HG03469 (cell line): ENCODE measurements around the gene PIGL.
"Not testable (repeated sequence)": the region's sequence is repeated elsewhere in the genome, so short reads cannot be mapped to it uniquely, and the experiment has no call there.

Source experiments
- ATAC-seq: cut with Tn5 transposase; IDR thresholded peaks from one replicate; pipeline ENCODE4 v1.9.1; 2021; ENCODE audit warnings: mild to moderate bottlenecking, moderate library complexity, moderate number of reproducible peaks; ENCODE audit not compliant: unreplicated experiment

Gene PIGL

GRCh38 chr17:16217002-16217635 lies at the start of gene PIGL:
Gene PIGL (plus strand): TSS chr17:16217210. CDS start chr17:16217227, 17 bp downstream.
- peak; percentile 36 for ATAC-seq

DNA sequence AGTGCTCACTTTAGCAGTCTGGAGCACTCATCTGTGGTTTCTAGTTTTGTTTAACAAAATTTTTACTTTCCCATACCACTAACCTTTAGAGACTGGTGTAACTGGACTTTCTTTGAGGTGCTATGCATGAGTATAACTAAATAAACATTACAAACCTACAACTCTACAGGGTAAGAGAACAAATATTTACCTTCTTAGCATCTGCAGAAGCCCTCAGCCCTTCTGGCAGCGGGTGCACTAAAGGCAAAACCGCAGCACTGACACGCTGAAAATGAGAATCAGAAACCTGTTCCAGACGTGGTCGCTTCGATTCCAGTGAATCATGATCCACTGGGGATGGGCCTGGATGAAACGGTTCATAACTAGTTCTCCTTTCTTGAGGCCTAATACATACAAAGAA lies 45.4 kb upstream of the PIGL start:
- ATAC-seq, result no peak

DNA sequence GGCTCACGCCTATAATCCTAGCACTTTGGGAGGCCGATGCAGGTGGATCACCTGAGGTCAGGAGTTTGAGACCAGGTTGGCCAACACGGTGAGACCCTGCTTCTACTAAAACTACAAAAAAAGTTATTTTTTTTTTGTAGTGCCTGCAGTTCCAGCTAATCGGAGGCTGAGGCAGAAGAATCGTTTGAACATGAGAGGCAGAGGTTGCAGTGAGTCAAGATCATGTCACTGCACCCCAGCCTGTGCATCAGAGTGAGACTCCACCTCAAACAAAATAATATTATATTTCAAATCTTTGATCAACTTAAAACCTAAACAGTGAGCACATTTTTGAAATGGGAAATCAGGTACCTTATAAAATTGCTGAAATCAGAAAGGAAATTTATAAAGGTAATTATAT lies 38.2 kb upstream of the PIGL start:
- no peak for ATAC-seq

DNA sequence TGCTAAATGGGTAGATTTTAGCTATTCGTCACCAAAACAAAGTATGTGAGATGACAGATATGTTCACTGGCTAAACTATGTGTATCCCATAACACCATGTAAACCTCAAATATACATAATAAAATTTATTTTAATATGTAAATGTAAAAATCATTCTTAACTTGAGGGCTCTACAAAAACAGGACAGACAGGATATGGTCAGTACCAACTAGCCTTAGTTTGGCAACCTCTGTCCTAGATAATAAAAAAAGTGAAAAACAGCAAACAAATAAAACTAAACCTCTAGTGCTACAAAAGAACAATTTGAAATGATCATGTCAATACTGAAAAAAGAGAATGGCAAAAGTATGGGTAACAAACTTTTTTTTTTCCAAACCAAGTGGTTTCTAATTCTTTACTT lies 35.4 kb upstream of the PIGL start:
- ATAC-seq, result no peak

- no peak for ATAC-seq
Measured at GRCh38 chr17:16187642-16188041, 29.4 kb upstream of the PIGL start.

DNA sequence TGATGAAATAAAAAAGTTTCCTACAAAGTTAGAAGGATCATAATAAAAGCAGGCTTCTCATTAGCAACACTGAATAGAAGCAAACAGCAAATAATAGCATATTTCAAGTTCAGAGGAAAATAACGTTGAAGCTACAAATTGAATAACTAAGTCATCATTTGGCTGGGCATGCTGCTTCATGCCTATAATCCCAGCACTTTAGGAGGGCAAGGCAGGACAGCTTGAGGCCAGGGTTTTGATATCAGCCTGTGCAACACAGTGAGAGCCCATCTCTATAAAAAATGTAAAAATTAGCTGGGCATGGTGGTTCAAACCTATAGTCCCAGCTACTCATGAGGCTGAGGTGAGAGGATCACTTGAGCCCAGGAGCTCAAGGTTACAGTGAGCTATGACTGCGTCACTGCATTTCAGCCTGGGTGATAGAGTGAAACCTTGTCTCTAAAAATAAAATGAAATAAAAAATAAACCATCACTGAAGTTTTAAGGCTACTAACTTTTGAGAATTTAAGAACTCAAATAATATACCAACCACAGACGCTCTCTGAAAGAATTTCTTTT lies 27.1 kb upstream of the PIGL start:
- no peak for ATAC-seq

DNA sequence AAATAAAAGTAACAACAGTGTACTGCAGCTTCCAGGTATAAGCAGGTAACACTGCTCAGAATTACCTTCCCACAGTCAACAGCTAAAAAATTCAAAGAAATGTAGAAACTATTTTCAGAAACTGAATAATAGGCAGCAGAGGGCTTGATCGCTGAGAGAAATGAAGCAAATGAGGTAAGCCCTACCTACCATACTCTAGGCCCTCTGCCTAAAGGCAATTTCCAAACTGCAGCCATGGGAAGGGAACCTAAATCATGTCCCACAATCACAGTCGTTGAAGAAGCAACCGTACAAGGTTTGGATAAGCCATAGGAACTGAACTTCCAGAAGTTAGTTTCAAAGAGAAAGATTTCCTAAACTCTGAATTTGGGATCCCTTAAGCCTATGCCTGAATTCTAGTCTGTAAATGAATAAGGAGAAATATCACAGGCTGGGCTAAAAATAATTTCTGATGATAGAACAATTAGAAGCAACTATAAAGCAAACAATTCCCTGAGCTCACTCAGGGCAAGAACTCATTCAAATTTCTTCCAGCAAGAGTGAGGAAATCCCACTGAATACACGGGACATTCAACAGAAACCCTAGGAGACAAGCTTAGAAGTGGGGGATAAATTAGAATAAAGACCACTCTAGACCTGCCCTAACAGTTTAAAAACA lies 26.2 kb upstream of the PIGL start:
- no peak for ATAC-seq

GRCh38 chr17:16191604-16192003 lies 25.4 kb upstream of the PIGL start:
- ATAC-seq, result no peak

- ATAC-seq, result not testable (repeated sequence)
Measured at GRCh38 chr17:16194307-16194835, 22.6 kb upstream of the PIGL start.

GRCh38 chr17:16197276-16197675 lies 19.7 kb upstream of the PIGL start:
- ATAC-seq, result no peak

DNA sequence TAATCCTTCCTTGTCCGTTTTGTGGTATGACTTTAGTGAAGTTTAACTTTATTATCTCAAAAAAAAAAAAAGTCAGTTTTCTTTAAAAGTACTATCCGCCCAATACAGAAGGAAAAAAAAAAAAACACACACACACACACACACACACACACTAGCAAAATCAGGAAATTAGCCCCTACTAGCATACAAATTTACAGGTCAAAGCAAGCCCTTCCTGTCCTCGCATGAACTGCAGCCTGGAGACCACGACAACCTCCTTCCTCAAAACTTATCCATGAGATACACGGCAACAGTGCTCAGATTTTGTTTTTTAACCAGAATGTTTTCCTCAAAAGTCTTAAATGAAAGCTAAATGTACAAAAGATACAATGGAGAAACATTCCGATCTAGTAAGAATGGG lies 17.9 kb upstream of the PIGL start:
- no peak for ATAC-seq

GRCh38 chr17:16201693-16202131 lies 15.3 kb upstream of the PIGL start:
- not testable (repeated sequence) for ATAC-seq

DNA sequence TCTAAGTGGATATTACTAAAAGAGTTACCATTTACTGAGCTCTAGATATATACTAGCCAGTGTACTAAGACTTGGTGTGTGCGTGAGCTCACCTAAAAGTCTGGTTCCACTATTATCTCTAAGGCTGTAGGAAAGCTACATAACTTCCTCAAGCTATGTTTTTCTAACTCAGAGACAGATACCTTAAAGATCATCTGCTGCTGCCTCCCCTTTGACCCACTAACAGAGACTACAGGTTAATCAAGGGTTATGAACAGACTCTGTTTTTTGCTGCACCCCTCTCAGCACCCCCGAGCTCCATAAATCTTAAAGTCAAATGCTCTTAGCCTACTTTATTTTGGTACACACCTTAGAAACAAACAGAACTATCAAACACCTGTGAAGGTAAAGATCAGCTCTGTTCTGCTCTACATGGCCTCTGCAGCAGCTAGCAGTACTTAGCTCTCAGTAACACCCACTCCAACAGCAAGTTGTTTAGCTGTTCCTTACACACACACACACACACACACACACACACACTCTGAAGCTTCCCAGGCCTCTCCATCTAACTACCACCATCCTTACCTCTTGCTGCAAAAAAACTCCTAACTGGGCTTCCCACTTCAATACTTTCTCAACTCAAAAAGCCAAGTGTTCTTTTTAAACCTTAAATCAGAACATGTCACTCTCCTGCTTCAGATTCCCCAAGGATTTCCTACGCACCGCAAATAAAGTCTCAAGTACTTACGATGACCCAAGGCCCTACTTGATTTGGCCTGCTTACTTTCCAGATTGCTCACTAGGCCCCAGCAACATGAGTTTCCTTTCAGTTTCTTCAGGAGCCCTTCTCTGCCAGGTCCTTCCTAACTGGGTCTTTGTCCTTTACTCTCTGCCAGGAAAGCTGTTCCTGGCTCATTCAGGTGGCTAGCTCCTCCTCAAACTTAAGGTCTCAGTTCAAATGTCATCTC lies 14.2 kb upstream of the PIGL start:
- ATAC-seq, result not testable (repeated sequence)

- not testable (repeated sequence) for ATAC-seq
Measured at GRCh38 chr17:16204763-16205162, 12.2 kb upstream of the PIGL start.

GRCh38 chr17:16211590-16211989 lies 5.4 kb upstream of the PIGL start:
- ATAC-seq, result no peak

DNA sequence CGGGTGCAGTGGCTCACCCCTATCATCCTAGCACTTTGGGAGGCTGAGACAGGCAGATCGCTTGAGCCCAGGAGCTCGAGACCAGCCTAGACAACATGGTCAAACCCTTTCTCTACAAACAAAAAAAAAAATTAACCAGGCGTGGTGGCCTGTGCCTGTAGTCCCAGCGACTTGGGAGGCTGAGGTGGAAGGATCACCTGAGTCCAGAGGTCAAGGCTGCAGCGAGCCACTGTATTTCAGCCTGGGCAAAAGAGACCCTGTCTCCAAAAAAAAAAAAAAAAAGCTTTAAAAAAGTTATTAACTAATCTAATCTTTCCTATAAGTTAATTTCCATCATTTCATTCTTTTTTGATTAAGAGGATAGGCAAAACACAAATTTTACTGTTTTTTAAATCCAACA lies 4.2 kb upstream of the PIGL start:
- no peak for ATAC-seq

DNA sequence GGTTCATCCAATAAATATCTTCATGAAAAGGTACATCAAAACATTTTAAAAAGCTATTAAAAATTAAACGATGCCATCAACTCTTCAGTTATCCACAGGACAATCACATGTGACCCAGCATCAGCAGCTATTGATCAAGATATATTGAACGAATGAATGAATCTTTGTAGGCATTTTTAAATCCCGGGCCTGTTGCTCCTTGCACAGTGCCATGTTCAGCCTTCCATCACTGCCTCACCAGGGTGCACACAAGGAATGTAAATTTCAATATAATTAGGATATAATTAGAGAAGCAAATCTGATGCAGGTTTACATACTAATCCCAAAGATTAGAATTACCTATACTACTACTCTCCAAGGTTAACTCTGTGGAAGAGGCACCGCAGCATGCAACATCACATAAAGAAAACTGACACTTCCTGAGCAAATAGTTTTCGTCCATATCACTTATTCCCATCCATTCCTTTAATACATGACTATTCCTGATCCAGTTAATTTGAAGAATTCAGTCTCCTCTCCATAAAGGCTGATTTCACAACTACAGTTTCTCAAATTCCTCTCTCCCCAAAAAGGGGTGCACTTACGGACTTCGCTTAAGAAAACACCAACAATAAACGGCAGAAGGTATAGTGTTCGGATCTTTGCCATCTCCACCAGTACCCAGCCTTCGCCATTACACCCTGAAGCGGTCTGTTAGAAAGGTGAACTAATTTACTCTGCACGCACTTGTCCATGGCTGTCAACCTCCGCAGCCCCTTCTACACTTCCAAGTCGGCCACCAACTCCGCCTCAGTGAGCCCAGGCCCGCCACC lies 2.6 kb upstream of the PIGL start:
- no peak for ATAC-seq

DNA sequence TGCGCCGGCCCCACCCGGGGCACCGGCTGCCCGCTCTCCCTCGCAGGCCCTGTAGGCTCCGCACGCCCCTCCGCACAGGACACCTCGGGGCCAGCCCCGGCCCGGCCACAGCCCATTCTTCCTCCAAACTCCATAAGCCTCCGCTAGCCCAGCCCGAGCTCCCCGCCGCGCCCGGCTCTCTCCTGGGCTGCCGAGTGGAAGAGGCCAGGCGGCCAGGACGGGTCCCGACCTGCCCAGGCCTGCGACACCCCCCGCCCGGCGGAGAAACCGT lies 2.1 kb upstream of the PIGL start:
- peak; percentile 23 for ATAC-seq

DNA sequence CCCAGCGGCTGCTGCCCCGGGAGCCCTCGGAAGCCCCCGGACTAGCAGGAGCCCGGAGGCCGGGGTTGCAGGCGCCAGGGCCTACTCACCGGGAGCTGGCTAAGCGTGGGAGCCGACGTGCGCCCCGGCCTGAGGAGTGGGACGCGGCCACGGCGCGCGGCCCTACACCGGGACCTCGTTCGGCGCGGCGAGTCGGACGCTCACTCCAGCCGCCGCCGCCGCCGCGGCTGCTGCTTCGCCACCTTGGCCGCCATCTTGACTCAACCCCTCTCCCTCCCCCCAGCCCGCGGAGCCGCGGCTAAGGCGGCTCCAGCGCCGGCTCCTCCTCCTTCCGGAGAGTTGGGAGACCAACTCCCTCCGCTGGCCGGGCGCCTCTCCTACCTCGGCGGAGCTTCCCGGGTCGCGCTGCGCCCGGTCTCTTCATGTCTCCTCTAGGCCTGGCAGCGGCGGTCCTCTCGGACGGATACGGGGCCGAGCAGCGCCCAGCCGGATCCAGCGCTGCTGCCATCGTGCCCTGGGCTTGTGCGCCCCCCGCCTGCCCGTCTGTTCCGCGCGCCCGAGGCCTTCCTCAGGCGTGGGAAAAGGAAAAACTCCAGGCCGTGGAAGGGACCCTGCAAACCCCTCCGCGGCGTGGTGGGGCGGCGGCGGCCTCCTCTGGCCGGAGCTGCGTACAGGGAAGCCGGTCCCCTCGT lies 1.6 kb upstream of the PIGL start, which contains the start of gene NCOR1:
NCOR1 (minus strand) TSS at position 262 of the 692 bp plus-strand sequence. CDS start 20,965 bp downstream, outside the sequence.
- peak; percentile 41 for ATAC-seq

GRCh38 chr17:16215965-16216316 lies 1.1 kb upstream of the PIGL start:
- no peak for ATAC-seq
